CD4-positive, alpha-beta T cell treated with Interleukin-4 for 4 hours (primary cell): Measurements from ENCODE around the gene PEX6.

Source experiments
- DNase-seq: peaks from one replicate; pipeline ENCODE4 v3.0.0-alpha.2; 2020

The PEX6 gene, protein sequence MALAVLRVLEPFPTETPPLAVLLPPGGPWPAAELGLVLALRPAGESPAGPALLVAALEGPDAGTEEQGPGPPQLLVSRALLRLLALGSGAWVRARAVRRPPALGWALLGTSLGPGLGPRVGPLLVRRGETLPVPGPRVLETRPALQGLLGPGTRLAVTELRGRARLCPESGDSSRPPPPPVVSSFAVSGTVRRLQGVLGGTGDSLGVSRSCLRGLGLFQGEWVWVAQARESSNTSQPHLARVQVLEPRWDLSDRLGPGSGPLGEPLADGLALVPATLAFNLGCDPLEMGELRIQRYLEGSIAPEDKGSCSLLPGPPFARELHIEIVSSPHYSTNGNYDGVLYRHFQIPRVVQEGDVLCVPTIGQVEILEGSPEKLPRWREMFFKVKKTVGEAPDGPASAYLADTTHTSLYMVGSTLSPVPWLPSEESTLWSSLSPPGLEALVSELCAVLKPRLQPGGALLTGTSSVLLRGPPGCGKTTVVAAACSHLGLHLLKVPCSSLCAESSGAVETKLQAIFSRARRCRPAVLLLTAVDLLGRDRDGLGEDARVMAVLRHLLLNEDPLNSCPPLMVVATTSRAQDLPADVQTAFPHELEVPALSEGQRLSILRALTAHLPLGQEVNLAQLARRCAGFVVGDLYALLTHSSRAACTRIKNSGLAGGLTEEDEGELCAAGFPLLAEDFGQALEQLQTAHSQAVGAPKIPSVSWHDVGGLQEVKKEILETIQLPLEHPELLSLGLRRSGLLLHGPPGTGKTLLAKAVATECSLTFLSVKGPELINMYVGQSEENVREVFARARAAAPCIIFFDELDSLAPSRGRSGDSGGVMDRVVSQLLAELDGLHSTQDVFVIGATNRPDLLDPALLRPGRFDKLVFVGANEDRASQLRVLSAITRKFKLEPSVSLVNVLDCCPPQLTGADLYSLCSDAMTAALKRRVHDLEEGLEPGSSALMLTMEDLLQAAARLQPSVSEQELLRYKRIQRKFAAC

DNA sequence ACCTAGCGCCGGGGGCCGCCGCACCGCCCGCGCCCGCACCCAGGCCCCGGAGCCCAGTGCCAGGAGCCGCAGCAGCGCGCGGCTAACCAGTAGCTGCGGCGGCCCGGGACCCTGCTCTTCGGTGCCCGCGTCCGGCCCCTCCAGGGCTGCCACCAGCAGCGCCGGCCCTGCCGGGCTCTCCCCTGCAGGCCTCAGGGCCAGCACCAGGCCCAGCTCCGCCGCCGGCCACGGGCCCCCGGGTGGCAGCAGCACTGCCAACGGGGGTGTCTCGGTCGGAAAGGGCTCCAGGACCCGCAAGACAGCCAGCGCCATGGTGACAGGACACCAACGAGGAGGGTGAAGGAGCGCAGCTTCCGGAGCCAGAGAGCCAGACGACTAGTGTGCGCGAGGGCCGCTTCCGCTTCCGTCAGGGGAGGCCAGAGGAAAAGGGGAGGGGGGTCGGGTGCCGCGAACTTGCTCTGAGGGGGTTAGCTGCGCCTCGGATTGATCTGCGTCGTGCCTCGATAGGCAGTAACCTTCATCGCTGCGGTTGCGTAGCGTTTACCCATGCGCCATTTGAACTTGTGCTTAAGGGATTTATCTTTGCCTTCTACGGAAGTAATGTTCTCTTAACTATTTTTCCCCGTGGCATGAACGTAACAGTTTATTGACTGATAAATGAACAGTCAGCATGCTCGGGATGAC, at the start of gene PEX6:
PEX6 (minus strand) TSS at position 343 of the 684 bp plus-strand sequence; CDS start at position 312, 31 bp downstream.
- peak; percentile 92 for DNase-seq

DNA sequence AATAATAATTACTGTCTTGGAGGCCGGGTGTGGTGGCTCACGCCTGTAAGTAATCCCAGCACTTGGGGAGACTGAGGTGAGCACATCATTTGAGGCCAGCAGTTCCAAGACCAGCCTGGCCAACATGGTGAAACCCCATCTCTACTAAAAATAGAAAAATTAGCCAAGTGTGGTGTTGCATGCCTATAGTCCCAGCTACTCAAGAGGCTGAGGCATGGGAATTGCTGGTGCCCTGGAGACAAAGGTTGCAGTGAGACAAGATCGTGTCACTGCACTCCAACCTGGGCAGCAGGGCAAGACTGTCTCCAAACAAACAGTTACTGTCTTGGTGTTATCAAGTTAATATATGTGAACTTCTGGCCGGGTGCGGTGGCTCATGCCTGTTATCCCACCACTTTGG, 47.4 kb upstream of the PEX6 start:
- DNase-seq: no peak

DNA sequence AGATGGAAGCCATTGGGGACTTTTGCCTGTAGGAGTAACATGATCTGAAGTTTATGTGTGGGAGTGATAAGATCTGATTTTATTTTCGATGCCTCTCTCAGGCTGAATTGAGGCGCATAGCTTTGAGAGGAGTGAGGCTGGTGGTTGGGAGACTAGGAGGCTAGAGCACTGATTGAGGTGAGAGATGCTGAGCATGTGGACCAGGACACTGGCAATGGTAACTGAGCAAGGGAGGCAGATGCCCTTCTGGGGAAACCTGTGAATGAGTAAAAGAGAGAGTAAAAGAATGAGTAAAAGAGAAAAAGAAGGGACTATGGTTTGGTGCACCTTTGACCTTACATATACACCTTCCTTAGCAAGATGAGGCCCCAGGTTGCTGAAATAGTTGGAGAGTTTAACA, 45.5 kb upstream of the PEX6 start:
- no peak for DNase-seq

DNA sequence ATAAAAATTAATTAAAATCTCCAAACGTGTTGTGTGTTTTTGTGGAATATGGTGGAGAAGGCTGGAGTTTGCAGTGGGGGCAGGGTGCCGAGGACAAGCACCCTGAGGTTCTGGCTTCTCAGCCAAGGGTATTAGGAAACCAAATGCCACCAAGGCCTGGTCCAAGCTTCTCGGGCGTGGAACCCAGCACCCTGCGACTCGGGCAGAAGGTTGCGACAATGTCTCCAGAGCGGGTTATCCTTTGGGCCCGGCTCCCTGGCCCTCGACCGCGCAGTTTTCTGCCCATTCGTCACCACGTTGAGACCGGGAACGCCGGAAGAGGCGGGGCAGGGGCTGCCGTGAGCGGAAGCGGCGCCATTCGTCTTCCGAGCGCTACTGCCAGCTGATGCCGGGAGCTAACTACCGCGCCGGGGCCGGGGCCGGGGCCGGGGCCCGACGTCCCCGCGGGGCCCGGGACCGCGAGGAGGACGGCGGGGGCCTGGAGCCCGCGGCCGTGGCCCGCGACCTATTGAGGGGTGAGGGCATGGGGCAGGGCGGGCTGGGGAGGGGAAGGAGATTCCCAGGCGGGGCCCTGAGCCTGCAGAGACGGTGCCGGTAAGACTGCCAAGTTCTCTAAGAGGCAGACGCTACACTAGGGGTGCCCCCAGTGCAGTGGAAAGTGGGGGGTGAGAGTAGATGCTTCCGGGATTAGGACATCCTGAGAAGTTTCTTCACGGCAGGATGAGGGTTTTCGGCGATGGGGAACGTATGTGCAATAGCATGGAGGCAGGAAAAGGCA, 42.5 kb upstream of the PEX6 start, which contains the start of gene RRP36:
RRP36 (plus strand) TSS at position 354 of the 778 bp plus-strand sequence; CDS start at position 386, 32 bp downstream.
- peak; percentile 65 for DNase-seq

DNA sequence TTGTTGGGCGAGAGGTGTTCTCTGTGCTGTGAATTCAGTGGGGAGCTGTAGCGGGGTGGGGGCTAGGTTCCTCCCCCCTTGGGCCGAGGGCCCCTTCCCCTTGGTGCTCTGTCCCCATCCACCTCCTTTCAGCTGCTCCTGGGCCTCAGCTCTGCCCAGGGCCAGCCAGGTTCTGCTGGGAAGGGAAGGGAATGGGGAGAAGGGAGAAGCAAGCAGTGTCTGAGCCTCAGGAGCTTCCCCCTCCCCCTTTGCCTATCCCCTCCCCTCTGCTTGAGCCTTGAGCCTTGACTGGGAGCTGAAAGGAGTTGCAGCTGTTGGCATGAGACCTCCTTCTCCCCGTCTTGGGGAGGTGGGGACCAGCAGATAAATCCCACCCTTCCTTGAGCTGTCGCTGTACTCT, 41.9 kb upstream of the PEX6 start:
- no peak for DNase-seq

DNA sequence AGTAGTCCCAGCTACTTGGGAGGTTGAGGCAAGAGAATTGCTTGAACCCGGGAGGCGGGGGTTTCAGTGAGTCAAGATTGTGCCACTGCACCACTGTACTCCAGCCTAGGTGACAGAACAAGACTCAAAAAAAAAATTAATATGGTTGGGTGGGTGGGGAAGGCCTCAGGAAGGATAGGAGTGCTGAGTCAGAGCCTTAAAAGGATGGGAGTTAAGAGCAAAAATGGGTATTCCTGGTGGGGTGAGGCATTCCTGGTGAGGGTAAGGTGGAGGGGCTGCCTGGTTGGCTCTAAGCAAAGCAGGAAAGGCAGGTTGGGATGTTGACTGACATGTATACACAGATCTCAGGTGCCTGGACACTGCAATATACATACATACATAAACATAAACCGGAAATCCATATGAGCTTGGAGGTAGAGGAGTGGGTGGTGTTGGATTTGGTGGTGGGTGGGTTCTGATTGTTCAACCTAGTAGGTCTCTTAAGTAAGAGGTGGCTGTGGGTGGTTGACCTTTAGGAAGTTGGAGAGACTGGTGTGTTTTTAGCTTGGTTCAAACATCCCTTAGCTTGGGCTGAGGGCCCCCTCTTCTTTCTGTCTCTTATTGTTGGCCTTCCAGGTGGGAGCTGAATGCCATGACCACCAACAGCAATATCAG, 41.2 kb upstream of the PEX6 start:
- no peak for DNase-seq

DNA sequence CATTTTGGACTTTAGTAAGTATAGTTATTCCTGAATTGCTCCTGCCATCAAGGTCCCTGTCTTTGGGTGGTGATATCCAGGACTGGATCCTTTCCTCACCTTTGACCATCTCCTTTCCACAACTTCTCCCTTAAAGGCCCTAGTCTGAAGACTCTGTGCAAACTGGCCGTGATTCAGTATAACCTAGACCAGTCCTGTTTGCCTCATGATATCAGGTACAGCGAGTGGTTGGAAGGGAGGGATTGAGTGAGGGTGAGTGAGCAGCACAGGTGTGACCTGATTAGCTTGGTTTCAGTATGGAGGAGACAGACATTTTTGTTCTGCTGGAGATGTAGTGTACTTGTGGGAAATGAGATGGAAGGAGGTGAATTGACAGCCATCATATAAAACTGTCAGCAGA, 40.2 kb upstream of the PEX6 start:
- no peak for DNase-seq

DNA sequence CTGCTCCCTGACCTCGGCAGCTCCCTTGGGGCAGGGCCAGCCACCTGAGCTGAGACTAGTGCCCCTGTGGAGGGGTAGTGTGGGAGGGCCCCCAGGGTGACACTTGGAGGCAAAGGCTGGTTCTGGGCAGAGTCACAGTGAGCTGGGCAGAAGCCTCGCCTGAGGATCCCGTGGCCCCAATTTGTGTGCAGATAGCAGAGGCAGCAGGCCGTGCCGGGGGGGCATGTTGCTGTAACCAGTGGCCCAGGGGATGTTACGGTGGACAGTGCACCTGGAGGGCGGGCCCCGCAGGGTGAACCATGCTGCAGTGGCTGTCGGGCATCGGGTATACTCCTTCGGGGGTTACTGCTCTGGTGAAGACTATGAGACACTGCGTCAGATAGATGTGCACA, 38.0 kb upstream of the PEX6 start:
- DNase-seq: no peak

DNA sequence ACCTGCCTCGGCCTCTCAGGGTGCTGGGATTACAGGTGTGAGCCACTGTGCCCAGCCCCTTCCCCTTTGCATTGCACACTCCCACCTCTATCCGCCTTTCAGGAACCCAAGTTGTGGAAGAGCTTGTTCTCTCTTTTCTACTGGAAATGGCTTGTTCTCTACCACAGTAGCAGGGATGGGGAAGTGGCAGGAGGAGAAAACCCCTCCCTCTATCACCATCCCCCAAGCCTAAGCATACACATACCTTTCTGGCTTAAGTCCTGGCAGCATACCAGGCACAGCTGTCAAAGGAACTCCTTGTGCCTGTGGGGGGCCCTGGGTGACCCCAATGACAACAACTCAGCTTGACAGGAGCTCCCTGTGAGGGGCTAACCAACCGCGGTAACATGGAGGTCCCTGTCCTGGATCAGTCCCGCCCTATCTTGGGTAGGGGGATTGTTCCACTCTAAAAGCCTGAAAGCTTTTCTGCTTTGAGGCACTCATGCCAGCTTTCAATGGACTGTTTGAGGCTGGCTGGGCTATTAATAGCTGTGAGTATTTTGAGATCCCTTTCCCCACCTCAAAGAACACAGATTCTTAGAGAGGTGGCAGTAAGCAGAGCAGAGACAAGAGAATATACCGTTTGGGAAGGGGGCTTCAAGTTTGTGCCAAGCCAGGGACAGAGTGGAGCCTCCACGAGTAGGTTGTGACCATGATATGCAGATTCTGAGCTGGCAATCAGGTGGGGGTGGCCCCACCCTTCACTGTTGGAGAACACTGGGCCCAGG, 37.4 kb upstream of the PEX6 start:
- no peak for DNase-seq

DNA sequence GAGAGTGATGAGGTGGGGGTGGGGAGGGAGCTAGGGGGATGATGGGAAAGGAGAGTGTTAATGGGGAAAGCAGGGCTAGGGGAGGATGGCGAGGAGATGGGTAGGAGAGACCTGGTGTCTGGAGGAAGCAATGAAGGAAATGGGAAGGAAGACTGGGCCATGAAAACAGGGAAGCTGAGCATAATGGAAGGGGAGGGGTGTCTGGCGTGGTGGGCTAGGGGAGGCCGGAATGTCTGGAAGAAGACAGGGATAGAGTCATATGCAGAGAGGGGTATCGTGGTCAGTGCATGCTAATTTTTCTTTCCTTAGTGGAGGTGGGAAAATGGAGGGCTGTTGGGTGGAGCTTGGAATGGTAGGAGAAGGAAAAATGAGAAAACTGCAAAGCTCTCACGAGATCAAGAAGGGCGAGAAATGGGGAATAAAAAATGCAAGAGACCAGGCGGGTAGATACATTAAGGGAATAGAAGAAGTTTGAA, 35.5 kb upstream of the PEX6 start:
- no peak for DNase-seq

DNA sequence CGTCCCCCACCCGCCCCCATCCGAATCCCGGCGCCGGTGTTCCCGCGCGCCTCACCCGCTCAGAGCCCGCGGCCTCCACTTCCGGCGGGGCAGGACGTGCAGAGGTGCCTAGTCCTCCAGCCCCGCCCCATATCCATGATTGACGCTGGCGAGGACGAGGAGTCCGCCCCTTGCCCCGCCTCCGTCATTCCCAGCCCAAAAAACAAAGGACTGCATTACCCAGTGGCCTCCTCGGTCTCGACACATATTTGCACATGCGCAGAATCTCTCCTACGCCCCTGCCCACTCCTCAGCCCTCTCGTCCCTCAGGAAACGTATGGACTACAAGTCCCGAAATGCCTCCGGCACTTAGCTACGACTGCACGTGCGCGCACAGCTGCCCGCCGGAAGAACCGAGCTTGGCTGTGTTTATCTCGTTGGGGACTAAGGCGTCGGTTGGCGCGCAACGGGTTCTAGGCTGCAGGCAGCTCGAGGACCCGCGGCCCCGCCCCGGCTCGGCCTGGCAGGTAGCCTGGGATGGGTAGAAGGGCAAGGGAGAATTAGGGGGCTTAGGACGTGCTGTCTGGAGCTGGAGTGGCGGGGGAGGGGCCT, 35.0 kb upstream of the PEX6 start, which contains the start of the genes KLHDC3 and MEA1:
KLHDC3 (plus strand) TSS at position 407 of the 591 bp plus-strand sequence. CDS start 2,944 bp downstream, outside the sequence.
MEA1 (minus strand) TSS at position 104 of the 591 bp plus-strand sequence. CDS start 133 bp downstream, outside the sequence.
- peak; percentile 100 for DNase-seq

DNA sequence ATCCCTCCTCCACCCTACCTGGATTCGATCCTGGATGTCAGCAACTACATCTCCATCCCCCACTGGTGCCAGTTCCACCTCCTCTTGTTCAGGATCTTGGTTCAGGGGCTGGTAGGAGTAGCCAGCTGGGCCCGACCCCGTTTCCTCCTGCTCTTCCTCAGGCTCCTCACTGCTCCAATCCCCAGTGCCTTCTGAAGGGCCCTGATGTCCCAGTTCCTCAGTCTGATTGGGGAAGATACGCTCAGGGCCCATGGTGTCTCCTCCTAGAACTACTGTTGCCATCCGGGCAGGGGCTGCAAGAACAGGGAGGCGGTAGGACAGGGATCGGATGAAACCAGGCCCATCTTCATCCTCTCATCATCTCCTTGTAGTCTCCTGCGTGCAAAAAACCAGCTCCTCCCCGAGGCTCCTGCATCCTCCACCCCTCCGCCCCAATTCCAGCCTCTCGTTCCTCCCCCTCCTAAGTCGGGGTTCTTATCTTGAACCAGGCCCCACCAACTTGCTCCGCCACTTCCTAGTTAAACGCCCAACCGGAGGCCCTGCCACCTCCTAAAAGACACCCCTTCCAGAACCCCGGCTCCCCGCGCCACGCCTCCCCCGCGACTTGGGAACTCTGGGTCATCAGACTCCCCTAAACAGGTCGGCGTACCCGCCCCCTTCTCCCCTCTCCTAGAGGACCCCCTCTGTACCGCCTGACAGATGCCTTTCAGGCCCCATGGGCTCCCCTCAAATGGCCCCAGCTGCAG, 34.3 kb upstream of the PEX6 start:
- DNase-seq: no peak

DNA sequence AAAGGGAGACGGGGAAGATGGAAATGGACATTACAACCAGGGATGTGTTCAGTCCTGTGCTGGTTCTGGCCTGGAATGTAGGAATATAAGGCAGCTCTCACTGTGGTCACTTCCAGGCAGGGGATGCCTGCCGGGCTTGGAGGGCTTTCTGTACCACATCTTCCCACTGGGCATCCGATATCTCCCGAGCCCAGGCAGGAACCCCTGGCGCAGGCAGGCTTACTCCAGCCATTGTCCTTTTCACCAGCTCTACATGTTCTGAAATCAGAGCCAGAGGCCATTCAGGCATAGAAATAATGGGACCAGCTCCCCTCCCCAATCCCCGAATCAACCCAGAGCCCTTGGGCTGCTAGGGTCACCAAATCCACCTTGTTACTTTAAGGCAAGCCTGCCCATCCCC, 33.4 kb upstream of the PEX6 start:
- no peak for DNase-seq

DNA sequence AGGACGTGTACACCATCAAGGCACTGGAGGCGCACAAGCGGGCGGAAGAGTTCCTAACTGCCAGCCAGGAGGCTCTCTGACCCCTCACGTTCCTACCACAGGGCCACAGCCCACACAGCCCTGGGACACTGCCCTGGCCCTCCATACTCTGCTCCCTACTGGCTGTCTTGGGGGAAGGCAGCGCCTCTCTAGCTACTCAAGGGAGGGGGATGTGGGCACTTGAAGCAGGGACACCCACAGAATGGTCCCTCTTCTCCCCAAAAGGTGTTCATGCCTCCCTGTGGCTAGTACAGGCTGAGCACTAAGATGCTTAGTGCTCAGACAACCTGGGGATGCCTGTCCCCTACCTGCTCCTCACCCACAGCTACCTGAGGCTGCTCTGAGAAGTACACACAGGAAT, 32.2 kb upstream of the PEX6 start:
- no peak for DNase-seq

DNA sequence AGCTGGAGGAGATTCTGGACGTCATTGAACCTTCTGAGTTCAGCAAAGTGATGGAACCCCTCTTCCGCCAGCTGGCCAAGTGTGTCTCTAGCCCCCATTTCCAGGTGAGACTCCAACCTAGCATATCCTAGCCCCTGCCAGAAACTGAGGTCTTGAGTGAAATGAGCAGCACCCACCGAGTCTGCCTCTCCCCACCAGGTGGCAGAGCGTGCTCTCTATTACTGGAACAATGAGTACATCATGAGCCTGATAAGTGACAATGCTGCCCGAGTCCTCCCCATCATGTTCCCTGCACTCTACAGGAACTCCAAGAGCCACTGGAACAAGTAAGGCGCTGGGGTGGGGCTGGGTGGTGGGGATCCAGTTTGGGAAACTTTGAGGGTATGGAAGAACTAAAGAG, 30.1 kb upstream of the PEX6 start:
- DNase-seq: peak; percentile 14

DNA sequence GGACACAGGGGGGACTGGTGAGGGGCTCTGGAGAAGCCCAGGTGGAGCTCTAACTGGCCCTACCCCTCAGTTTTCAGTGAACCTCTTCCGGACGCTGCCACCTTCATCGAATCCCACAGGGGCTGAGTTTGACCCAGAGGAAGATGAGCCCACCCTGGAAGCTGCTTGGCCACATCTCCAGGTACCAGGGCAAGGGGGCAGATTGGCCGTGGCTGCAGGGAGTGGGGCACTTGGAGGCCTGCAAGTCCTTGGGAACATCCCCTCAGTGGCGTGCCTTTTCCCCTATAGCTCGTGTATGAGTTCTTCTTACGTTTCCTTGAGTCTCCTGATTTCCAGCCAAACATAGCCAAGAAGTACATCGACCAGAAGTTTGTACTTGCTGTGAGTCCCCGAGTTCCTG, 28.1 kb upstream of the PEX6 start:
- no peak for DNase-seq

DNA sequence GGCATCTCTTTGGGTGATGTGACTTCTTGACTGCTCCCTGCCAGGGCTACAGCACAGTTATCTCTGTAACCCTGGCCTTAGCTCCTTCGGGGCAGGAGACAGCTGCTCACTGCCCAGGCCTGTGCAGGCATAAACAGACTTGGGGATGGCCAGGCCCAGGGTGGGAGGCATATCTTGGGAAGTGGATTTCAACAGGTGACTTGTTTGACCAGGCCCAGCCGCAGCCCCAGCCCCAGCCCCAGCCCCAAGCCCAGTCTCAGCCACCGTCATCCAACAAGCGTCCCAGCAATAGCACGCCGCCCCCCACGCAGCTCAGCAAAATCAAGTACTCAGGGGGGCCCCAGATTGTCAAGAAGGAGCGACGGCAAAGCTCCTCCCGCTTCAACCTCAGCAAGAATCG, 27.3 kb upstream of the PEX6 start:
- DNase-seq: no peak

DNA sequence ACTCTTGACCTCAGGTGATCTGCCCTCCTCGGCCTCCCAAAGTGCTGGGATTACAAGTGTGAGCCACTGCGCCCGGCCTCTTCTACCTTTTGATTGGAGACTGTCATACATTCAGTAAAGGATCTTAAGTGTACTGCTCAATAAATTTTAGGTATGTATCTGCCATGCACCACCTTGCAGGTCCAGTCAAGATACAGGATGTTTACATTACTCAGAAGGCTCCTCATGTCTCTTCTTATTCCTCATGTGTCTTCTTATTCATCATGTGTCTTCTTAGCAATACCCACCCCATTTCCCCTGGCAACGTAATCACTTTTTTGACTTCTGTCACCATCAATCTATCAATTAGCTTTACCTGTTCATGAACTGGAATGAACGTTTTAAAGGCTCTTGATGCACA, 26.9 kb upstream of the PEX6 start:
- no peak for DNase-seq

DNA sequence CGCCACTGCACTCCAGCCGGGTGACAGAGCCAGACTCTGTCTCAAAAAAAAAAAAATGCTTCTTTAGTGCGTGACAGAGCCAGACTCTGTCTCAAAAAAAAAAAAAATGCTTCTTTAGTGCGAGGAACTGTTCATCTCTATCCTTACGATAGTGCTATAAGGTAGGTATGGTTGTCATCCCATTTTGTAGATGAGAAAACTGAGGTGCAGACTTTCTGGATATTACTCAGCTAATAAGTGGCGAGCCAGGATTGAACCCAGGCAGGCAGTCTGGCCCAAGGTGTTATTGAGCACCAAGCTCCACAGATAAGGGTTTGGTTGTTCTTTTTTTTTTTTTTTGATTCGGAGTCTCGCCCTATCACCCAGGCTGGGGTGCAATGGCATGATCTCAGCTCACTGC, 22.9 kb upstream of the PEX6 start:
- no peak for DNase-seq
